ENCODE results near the gene PSMD11.

- TF ChIP-seq POLR2AphosphoS5 (IDR thresholded peaks at IDR 0.05; ENCODE audit: low read depth, low read length) (no peak), CTCF (IDR thresholded peaks at IDR 0.05) (no peak), SIN3A (IDR thresholded peaks at IDR 0.05; ENCODE audit: borderline replicate concordance, insufficient read depth, low read depth, low read length) (no peak), REST (IDR thresholded peaks at IDR 0.05; ENCODE audit: insufficient read depth in 1 of 2, low read depth in 2 of 2, low read length in 1 of 2) (no peak)
Observed at GRCh38 chr17:32445971-32446370, 1.7 kb downstream of the PSMD11 start.

Data from Panc1 (cell line).